HepG2 (cell line): ENCODE data around the gene FAM174C. TPM values are rescaled to one million over a fixed set of nuclear protein-coding genes. Genes with fewer than 3 reads are reported as not detected.

Experiments used
- FOSL1 ChIP-seq: sonication (generic); formaldehyde crosslinking; IDR thresholded peaks from 2 replicates; pipeline ENCODE4 v1.9.0; 2021; ENCODE audit warnings: missing genetic modification reagents, borderline replicate concordance
- GFI1 ChIP-seq: sonication (generic); formaldehyde crosslinking; IDR thresholded peaks from 2 replicates; pipeline ENCODE4 v1.5.0; 2020; ENCODE audit warnings: missing genetic modification reagents, mild to moderate bottlenecking, borderline replicate concordance
- HDAC2 ChIP-seq: sonication (generic); formaldehyde crosslinking; IDR thresholded peaks from 2 replicates; pipeline ENCODE4 v1.4.0; 2020; ENCODE audit warnings: missing genetic modification reagents
- NCOR1 ChIP-seq: fragments of 200-600 bp; sonication (generic); IDR thresholded peaks from 2 replicates; pipeline ENCODE4 v1.7.0; 2017; ENCODE audit warnings: antibody characterized with exemption, low read length, borderline replicate concordance
- NFE2L1 ChIP-seq: sonication (generic); formaldehyde crosslinking; IDR thresholded peaks from 2 replicates; pipeline ENCODE4 v1.4.0; 2020; ENCODE audit warnings: missing genetic modification reagents, mild to moderate bottlenecking, borderline replicate concordance
- NFKB2 ChIP-seq: sonication (generic); formaldehyde crosslinking; IDR thresholded peaks from 2 replicates; pipeline ENCODE4 v1.4.0; 2020; ENCODE audit warnings: missing genetic modification reagents, borderline replicate concordance
- NFYB ChIP-seq: sonication (generic); formaldehyde crosslinking; IDR thresholded peaks from 2 replicates; pipeline ENCODE4 v1.4.0; 2020; ENCODE audit warnings: missing genetic modification reagents
- THRA ChIP-seq: sonication (generic); formaldehyde crosslinking; IDR thresholded peaks from 2 replicates; pipeline ENCODE4 v1.4.0; 2020; ENCODE audit warnings: missing genetic modification reagents, borderline replicate concordance
- ZNF331 ChIP-seq: sonication (generic); formaldehyde crosslinking; IDR thresholded peaks from 2 replicates; pipeline ENCODE4 v1.4.0; 2020; ENCODE audit warnings: missing genetic modification reagents
- ZNF44 ChIP-seq: sonication (generic); formaldehyde crosslinking; IDR thresholded peaks from 2 replicates; pipeline ENCODE4 v1.5.1; 2020; ENCODE audit warnings: mild to moderate bottlenecking, missing genetic modification reagents
- ZNF446 ChIP-seq: sonication (generic); formaldehyde crosslinking; IDR thresholded peaks from 2 replicates; pipeline ENCODE4 v1.5.0; 2020; ENCODE audit warnings: mild to moderate bottlenecking, missing genetic modification reagents
- ZNF629 ChIP-seq: sonication (generic); formaldehyde crosslinking; conservative IDR thresholded peaks from 2 replicates; pipeline ENCODE4 v1.5.0; 2020; ENCODE audit warnings: missing genetic modification reagents
- polyA plus RNA-seq, 8 experiments: library from polyadenylated mRNA; depleted of rRNA in 3 of 8; stranded (reverse) in 7 of 8; unstranded in 1 of 8; fragments of >200 nt; fragmentation: Illumina TruSeq in 4 of 8; extraction: Trizol in 4 of 8; gene quantifications; 2 replicates each; pipeline versions ENCODE4 v1.2.1 to v1.2.3, GENCODE V29; 2011 to 2016; ENCODE audit warnings: low read depth in 4 of 8, missing spikeins in 1 of 8, mixed read lengths in 1 of 8; ENCODE audit not compliant: insufficient read depth in 1 of 8
- total RNA-seq, 5 experiments: library from RNA; depleted of rRNA; stranded (reverse); fragments of >200 nt; fragmentation: Illumina TruSeq; extraction: Trizol; gene quantifications; 2 replicates each; pipeline ENCODE4 v1.2.3, GENCODE V29; 2016; ENCODE audit warnings: low read depth in 1 of 5
- TF ChIP-seq, protein P1 (sequence below): sonication (generic); formaldehyde crosslinking; IDR thresholded peaks from 2 replicates; pipeline ENCODE4 v1.5.0; 2020; ENCODE audit warnings: mild to moderate bottlenecking, missing genetic modification reagents, borderline replicate concordance
- TF ChIP-seq, protein P2 (sequence below): sonication (generic); formaldehyde crosslinking; IDR thresholded peaks from 2 replicates; pipeline ENCODE4 v1.8.1; 2022; ENCODE audit warnings: low read depth, mild to moderate bottlenecking, missing genetic modification reagents

FAM174C gene
- total and polyA plus RNA-seq, 2 of the 13 experiments (the other 11 are each of a cell fraction or from before 2014, with no cell fraction given): 19.5 to 31.3 TPM

- TF ChIP-seq THRA: peak; percentile 86; the same call in 1 of the 2 replicates
- no peak for TF ChIP-seq ZNF629 (CRISPR knock-in tag)
- peak; percentile 35; the same call in 1 of the 2 replicates for TF ChIP-seq NFYB (CRISPR knock-in tag)
- TF ChIP-seq NFE2L1 (CRISPR knock-in tag): no peak
- TF ChIP-seq ZNF331 (CRISPR knock-in tag): peak; percentile 65; the same call in 1 of the 2 replicates
- TF ChIP-seq ZNF44: 0 out of 2 replicates have a peak, but pooled peaks have one; percentile 59
- 0 out of 2 replicates have a peak, but pooled peaks have one; percentile 11 for TF ChIP-seq FOSL1 (CRISPR knock-in tag)
- TF ChIP-seq, protein P1, sequence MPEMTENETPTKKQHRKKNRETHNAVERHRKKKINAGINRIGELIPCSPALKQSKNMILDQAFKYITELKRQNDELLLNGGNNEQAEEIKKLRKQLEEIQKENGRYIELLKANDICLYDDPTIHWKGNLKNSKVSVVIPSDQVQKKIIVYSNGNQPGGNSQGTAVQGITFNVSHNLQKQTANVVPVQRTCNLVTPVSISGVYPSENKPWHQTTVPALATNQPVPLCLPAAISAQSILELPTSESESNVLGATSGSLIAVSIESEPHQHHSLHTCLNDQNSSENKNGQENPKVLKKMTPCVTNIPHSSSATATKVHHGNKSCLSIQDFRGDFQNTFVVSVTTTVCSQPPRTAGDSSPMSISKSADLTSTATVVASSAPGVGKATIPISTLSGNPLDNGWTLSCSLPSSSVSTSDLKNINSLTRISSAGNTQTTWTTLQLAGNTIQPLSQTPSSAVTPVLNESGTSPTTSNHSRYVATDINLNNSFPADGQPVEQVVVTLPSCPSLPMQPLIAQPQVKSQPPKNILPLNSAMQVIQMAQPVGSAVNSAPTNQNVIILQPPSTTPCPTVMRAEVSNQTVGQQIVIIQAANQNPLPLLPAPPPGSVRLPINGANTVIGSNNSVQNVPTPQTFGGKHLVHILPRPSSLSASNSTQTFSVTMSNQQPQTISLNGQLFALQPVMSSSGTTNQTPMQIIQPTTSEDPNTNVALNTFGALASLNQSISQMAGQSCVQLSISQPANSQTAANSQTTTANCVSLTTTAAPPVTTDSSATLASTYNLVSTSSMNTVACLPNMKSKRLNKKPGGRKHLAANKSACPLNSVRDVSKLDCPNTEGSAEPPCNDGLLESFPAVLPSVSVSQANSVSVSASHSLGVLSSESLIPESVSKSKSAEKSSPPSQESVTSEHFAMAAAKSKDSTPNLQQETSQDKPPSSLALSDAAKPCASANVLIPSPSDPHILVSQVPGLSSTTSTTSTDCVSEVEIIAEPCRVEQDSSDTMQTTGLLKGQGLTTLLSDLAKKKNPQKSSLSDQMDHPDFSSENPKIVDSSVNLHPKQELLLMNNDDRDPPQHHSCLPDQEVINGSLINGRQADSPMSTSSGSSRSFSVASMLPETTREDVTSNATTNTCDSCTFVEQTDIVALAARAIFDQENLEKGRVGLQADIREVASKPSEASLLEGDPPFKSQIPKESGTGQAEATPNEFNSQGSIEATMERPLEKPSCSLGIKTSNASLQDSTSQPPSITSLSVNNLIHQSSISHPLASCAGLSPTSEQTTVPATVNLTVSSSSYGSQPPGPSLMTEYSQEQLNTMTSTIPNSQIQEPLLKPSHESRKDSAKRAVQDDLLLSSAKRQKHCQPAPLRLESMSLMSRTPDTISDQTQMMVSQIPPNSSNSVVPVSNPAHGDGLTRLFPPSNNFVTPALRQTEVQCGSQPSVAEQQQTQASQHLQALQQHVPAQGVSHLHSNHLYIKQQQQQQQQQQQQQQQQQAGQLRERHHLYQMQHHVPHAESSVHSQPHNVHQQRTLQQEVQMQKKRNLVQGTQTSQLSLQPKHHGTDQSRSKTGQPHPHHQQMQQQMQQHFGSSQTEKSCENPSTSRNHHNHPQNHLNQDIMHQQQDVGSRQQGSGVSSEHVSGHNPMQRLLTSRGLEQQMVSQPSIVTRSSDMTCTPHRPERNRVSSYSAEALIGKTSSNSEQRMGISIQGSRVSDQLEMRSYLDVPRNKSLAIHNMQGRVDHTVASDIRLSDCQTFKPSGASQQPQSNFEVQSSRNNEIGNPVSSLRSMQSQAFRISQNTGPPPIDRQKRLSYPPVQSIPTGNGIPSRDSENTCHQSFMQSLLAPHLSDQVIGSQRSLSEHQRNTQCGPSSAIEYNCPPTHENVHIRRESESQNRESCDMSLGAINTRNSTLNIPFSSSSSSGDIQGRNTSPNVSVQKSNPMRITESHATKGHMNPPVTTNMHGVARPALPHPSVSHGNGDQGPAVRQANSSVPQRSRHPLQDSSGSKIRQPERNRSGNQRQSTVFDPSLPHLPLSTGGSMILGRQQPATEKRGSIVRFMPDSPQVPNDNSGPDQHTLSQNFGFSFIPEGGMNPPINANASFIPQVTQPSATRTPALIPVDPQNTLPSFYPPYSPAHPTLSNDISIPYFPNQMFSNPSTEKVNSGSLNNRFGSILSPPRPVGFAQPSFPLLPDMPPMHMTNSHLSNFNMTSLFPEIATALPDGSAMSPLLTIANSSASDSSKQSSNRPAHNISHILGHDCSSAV (CRISPR knock-in tag): 0 out of 2 replicates have a peak, but pooled peaks have one; percentile 66
- TF ChIP-seq, protein P2, sequence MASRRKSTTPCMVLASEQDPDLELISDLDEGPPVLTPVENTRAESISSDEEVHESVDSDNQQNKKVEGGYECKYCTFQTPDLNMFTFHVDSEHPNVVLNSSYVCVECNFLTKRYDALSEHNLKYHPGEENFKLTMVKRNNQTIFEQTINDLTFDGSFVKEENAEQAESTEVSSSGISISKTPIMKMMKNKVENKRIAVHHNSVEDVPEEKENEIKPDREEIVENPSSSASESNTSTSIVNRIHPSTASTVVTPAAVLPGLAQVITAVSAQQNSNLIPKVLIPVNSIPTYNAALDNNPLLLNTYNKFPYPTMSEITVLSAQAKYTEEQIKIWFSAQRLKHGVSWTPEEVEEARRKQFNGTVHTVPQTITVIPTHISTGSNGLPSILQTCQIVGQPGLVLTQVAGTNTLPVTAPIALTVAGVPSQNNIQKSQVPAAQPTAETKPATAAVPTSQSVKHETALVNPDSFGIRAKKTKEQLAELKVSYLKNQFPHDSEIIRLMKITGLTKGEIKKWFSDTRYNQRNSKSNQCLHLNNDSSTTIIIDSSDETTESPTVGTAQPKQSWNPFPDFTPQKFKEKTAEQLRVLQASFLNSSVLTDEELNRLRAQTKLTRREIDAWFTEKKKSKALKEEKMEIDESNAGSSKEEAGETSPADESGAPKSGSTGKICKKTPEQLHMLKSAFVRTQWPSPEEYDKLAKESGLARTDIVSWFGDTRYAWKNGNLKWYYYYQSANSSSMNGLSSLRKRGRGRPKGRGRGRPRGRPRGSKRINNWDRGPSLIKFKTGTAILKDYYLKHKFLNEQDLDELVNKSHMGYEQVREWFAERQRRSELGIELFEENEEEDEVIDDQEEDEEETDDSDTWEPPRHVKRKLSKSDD (CRISPR knock-in tag): peak; percentile 86
- peak; percentile 70; the same call in 1 of the 2 replicates for TF ChIP-seq NFKB2 (CRISPR knock-in tag)
- TF ChIP-seq ZNF446 (CRISPR knock-in tag): no peak
- peak; percentile 79 for TF ChIP-seq HDAC2
- peak; percentile 72; the same call in 1 of the 2 replicates for TF ChIP-seq GFI1 (CRISPR knock-in tag)
- TF ChIP-seq NCOR1: no peak; the same call in none of the 2 replicates
Observed at GRCh38 chr19:1259206-1259875, 16.0 kb upstream of the FAM174C start (continued).
